GM21619 (cell line): Measurements from ENCODE around the gene INPP5A.

Experiments
- ATAC-seq: cut with Tn5 transposase; IDR thresholded peaks from one replicate; pipeline ENCODE4 v1.9.1; 2021; ENCODE audit not compliant: unreplicated experiment

Gene INPP5A

GRCh38 chr10:132711613-132712121 is 174.1 kb downstream of the INPP5A start:
- ATAC-seq: no peak

- ATAC-seq: no peak
Measured at GRCh38 chr10:132712291-132712690, 174.7 kb downstream of the INPP5A start.

GRCh38 chr10:132712743-132713142 is 175.2 kb downstream of the INPP5A start:
- ATAC-seq: no peak

- no peak for ATAC-seq
Measured at GRCh38 chr10:132713421-132714095, 176.0 kb downstream of the INPP5A start.

- no peak for ATAC-seq
Measured at GRCh38 chr10:132714096-132714985, 176.8 kb downstream of the INPP5A start.

GRCh38 chr10:132714986-132715775 is 177.6 kb downstream of the INPP5A start:
- ATAC-seq: no peak

- ATAC-seq: no peak
Measured at GRCh38 chr10:132715776-132716680, 178.4 kb downstream of the INPP5A start.

- no peak for ATAC-seq
Measured at GRCh38 chr10:132716691-132717490, 179.3 kb downstream of the INPP5A start.

GRCh38 chr10:132721725-132722124 is 184.1 kb downstream of the INPP5A start:
- no peak for ATAC-seq

- no peak for ATAC-seq
Measured at GRCh38 chr10:132722394-132723329, 185.1 kb downstream of the INPP5A start.

GRCh38 chr10:132723330-132723970 is 185.9 kb downstream of the INPP5A start:
- ATAC-seq: no peak

- ATAC-seq: no peak
Measured at GRCh38 chr10:132724446-132724845, 186.9 kb downstream of the INPP5A start.

- ATAC-seq: no peak
Measured at GRCh38 chr10:132725202-132725601, 187.6 kb downstream of the INPP5A start.

GRCh38 chr10:132726194-132726593 is 188.6 kb downstream of the INPP5A start:
- no peak for ATAC-seq

- no peak for ATAC-seq
Measured at GRCh38 chr10:132726951-132727350, 189.4 kb downstream of the INPP5A start.

- no peak for ATAC-seq
Measured at GRCh38 chr10:132727411-132727810, 189.8 kb downstream of the INPP5A start.

- ATAC-seq: no peak
Measured at GRCh38 chr10:132728321-132728720, 190.7 kb downstream of the INPP5A start.

GRCh38 chr10:132728741-132729140 is 191.2 kb downstream of the INPP5A start:
- ATAC-seq: no peak
